GM19397 (cell line): Measurements from ENCODE around the gene FBLIM1.

Experiments used
- ATAC-seq: cut with Tn5 transposase; IDR thresholded peaks from one replicate; pipeline ENCODE4 v1.9.1; 2021; ENCODE audit warnings: mild to moderate bottlenecking, moderate library complexity; ENCODE audit not compliant: unreplicated experiment

Gene FBLIM1, protein sequence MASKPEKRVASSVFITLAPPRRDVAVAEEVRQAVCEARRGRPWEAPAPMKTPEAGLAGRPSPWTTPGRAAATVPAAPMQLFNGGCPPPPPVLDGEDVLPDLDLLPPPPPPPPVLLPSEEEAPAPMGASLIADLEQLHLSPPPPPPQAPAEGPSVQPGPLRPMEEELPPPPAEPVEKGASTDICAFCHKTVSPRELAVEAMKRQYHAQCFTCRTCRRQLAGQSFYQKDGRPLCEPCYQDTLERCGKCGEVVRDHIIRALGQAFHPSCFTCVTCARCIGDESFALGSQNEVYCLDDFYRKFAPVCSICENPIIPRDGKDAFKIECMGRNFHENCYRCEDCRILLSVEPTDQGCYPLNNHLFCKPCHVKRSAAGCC

DNA sequence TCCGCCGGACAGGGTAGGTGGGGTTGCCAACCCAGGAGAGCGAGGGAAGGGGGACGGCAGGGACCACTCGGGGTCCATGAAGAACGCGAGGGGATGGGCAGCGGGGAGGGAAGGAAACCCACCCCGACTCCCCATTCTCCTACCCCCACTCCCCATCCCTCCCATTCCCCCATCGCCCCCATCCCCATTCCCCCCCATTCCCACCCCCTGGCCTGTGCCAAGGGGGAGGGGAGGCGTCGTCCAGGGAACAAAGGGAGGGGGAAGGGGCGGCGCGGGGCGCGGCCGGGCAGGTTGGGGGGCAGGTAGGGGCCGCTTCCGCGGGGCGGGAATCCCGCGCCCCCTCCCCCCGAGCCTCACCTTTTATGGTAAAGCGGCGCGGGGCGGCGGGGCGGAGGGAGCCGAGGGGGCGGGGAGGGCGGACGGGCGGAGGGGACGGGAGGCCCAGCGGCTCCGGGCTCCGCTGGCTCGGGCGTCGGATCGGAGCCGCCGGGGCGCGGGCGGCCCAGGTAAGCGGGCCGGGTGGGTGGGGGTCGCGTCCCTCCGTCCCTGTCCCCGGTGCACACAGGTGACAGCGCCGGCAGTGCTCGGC is at the start of gene FBLIM1:
TSS of gene FBLIM1 (plus strand) at position 453 of the 589 bp plus-strand sequence. CDS start 6,189 bp downstream, outside the sequence.
- ATAC-seq = no peak

DNA sequence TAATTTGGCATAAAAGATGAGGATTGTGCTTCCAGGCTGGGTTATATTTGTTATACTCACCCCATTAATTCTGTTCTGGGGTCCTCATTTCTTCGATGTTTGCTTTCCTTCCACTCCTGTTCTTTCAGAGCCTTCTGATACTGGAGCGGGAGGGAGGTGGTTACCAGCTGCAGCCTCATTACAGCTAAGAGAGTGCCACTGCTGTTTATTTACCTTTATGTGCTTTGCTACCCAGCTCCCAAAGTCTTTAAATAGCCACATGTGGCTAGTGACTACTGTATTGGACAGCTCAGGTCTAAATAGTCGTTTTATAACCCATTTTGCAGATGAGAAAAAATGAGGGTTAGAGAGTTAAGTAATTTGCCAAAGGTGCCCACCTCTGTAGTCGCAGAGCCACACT is 49.4 kb upstream of the FBLIM1 start:
- ATAC-seq = no peak

GRCh38 chr1:15712168-15712567 is 46.4 kb upstream of the FBLIM1 start:
- no peak for ATAC-seq

DNA sequence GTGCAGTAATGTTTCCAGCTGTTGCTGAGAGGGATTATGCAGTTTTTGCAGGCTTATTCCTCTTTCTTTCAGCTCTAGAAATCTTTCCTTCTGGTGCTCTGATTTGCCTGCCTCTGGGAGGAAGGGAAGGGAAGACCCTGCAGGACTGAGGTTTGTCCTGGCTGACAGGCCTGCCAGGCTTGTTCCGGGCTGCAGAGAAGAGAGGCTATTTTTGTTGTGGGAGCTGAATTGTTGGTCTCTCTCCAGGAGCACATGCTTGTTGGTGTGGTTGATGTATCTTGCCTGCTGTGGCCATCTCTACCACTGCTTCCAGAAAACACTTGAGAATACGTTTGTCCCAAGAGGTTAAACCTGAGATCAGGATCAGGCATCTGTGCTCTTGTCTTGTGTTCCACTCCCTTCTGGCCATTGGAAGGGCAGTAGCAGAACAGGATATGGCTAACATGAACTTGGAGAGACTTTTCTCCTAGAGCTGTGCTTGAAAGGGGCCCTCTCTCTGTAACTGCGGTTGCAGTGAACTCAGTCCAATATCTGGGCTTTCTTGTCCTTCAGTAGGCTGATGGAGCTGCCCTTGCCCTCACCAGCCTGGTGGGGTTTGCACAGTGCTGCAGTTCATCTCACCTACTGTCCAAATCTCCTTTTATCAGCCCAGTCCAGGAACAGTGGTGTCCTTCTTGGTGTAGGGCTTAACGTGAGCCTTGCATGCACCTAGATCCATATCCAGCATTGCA is 44.0 kb upstream of the FBLIM1 start:
- no peak for ATAC-seq

GRCh38 chr1:15717418-15718125 is 41.0 kb upstream of the FBLIM1 start:
- ATAC-seq = no peak

GRCh38 chr1:15718199-15718601 is 40.4 kb upstream of the FBLIM1 start:
- no peak for ATAC-seq

- ATAC-seq = no peak
These were observed 39.0 kb upstream of the FBLIM1 start for GRCh38 chr1:15719381-15720120.

- ATAC-seq = no peak
These were observed 37.7 kb upstream of the FBLIM1 start for GRCh38 chr1:15720861-15721260.

GRCh38 chr1:15722411-15722810 is 36.2 kb upstream of the FBLIM1 start:
- ATAC-seq = no peak

DNA sequence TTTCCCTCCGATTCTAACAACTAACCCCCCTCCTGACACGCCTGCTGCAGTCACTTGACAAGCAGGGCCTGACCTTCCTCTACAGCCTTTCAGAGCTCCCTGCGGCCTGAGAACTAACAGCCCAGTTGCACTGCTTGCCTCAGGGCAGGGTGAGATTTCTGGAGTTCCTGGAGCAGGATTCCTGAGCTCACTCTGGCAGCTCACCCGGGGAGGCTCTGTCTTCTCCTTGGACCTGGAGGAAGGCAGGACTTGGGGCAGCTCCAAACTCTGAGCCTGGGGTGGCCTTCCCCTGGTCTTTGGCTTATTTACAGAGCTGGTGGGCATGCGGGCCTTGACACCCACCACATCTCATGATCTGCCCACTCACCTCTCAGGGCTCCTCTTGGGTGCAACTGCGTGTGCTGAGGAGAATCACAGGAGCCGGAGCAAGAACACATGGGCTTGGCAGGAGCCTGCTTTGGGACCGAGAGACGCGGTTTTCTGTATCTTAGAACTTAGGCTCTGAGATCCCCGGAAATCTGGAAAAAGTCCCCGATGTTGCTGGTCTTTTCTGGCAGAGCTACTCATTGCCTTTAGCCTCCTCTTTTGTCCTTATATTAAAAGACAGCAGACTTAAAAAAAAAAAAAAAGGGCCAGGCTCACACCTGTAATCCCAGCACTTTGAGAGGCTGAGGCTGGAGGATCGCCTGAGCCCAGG is 35.6 kb upstream of the FBLIM1 start:
- ATAC-seq = no peak

DNA sequence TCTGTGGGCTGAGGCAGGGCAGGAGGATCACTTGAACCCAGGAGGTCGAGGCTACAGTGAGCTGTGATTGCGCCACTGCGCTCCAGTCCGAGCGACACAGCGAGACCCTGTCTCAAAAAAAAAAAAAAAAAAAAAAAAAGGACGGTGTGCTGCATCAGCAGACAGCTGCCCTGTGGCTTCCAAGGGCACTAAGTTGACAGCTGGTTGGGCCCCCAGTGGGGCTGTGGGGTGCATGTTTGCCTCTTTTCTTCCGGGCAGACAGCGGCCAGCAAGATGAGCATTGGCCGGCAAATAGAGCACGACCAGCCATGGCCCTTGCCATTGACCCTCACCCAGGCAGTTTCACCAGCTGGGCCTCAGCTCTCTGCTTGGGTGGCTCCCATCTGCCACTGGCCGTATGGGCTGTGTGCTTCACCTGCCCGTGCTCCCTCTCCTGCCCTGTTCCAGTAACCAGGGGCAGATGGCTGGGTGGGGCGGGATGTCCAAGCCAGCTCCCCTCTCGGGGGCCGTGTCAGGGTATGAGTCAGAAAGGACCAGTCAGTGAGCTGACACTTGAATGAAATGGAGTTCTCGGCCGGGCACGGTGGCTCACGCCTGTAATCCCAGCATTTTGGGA is 34.9 kb upstream of the FBLIM1 start:
- ATAC-seq = no peak

DNA sequence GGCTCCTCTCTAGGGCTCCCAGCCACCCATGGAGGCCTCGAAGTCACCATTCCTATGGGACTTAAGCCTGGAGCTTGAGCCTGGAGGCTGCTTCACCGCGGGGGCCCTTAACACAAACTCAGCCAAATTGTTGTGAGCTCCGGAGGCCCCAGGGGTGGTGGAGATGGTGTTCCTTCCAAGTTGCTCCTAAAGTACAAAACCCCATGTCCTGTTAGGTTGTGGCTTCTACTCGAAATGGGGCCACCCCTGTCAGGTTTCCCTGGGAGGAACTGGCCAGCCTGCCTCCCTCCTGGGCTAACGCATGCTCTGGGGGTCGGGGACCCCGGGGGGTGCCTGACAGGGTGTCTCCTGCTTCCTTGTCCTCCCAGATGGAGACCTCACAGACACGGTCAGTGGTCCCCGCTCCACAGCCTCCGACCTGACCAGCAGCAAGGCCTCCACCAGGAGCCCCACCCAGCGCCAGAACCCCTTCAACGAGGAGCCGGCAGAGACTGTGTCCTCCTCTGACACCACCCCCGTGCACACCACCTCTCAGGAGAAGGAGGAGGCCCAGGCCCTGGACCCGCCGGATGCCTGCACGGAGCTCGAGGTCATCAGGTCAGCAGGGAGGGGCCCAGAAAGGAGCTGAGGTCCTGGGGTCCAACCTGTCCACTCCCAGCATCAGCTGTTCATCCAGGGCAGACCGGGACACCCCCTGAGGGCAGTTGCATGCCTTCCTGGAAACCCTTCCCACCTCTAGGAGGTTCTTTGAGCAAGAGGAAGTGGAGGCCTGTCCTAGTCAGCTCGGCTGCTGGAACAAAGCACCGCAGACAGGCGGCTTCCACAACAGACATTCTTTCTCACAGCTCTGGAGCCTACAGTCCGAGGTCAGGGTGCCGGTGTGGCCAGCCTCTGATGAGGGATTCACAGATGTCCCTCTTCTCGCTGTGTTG is 33.4 kb upstream of the FBLIM1 start:
- ATAC-seq = no peak

GRCh38 chr1:15726508-15726907 is 32.1 kb upstream of the FBLIM1 start:
- ATAC-seq = no peak

DNA sequence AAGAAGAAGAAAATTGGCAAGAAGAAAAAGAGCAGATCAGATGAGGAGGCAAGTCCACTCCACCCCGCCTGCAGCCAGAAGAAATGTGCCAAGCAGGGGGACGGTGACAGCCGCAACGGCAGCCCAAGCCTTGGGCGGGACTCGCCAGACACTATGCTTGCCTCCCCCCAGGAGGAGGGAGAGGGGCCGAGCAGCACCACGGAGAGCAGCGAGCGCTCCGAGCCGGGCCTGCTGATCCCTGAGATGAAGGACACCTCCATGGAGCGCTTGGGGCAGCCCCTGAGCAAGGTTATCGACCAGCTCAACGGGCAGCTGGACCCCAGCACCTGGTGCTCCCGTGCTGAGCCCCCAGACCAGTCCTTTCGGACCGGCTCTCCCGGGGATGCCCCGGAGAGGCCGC is 31.6 kb upstream of the FBLIM1 start:
- ATAC-seq = no peak

- ATAC-seq = no peak
These were observed 31.2 kb upstream of the FBLIM1 start for GRCh38 chr1:15727424-15727823.

DNA sequence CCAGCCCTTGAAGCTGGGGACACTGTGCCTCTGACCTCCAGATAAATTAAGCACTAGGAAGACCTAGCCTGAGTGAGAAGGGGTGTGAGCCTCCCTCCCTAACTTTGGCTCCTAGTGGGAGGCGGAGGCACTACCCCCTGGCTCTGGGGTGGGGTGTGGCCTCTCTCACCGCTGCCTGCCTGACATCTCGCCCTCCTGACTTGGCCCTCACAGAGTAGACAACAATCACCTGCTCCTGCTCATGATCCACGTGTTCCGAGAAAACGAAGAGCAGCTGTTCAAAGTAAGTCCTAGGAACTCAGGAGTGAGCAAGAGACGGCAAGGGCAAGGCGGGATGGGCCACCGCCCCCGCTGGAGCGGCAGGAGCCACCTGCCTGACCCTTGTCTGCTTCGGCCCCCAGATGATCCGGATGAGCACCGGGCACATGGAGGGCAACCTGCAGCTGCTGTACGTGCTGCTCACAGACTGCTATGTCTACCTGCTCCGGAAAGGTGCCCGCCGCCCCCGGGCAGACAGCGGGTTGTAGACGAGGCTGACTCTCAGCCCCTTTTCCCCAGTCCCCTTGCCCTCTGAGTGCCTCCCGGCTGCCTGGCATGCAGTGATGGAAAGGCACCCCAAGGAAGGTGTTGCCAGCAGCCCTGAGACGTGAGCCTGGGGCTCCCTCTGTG is 30.6 kb upstream of the FBLIM1 start:
- no peak for ATAC-seq

DNA sequence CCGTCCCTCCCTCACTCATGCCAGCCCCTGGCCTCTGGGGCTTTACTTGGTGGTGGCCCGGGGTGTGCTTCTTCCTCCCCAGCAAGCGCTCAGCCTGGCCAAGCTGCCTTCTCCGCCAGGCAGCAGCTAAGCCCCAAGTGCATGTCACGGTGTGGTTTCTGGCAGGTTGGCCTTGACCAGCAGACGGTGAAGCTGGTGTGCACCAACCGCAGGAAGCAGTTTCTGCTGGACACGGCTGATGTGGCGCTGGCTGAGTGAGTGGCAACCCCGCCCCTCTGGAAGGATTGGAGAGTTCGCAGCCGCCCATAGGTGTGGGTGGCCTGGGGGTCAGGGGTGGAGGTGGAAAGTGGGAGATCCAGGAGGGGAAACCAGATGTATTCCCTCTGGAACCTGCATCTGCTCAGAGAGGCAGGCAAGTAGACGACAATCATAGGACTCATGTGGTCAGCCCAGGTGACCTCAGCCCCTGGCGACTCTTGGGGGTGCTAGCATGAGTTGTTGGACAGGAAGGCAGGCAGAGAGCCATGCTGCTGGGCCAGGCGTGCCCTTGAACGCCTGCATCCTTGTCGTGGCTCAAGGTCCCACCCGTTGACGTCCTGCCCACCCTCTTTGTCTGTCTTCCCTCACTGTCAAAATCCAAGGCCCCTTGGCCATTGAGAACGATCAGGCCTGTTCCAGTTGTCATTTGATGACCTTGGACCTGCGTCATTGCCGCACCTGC is 29.5 kb upstream of the FBLIM1 start:
- no peak for ATAC-seq
